ENCODE measurements around the gene EPS8.

The EPS8 gene

DNA sequence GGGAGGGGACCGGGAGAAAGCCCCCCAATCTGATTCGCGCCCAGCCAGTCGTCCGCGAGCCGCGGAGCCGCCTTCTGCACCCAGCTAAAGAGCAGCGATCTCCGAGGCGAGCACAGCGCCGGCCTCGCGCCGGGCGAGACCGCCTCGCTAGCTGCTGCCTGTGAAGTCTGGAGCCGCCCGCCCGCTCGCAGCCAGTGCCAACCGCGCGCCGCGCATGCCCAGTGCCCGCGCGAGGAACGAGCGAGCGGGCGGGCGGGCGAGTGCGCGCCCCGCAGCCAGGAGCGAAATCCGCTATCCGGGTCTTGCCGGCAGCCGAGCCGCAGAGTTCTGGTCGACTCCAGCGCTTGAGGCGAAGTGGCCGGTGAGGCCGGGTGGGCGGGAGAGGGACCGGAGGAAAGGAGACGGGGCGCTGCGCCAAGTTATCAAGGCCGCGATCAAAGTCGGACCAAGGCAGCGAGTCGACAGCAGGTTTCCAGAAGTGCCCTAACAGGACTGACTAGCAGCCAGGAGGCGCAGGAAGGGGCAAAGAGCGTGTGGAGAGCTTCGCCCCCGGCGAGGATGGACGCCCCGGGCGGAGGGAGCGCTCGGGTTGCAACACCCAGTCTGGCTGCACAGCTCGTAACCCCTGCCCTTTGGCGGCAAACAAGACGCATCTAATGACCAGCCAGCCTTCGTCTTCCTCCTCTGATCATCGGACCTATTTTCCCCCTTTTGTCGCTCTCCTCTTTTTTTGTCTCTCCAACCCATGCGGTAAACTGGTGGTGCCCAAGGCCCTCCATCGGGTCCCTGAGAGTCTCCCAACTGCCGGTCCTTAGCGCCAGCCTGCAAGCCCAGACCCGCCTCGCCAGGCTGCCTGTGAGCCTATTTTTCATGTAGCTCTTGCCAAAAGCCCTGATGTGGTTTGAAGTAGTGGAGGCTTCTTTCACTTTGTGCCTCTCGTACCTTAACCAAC lies at the start of gene EPS8:
Gene EPS8 (minus strand): TSS at position 169 of the 952 bp plus-strand sequence. CDS start 106,437 bp downstream, outside the sequence.
- peak; percentile 64 for DNase-seq

- no peak for DNase-seq
Observed at GRCh38 chr12:15837141-15837790, 48.1 kb upstream of the EPS8 start.

- no peak for DNase-seq
Observed at GRCh38 chr12:15834575-15834974, 45.4 kb upstream of the EPS8 start.

- DNase-seq: no peak
Observed at GRCh38 chr12:15831315-15831978, 42.3 kb upstream of the EPS8 start.

- no peak for DNase-seq
Observed at GRCh38 chr12:15830538-15830937, 41.4 kb upstream of the EPS8 start.

DNA sequence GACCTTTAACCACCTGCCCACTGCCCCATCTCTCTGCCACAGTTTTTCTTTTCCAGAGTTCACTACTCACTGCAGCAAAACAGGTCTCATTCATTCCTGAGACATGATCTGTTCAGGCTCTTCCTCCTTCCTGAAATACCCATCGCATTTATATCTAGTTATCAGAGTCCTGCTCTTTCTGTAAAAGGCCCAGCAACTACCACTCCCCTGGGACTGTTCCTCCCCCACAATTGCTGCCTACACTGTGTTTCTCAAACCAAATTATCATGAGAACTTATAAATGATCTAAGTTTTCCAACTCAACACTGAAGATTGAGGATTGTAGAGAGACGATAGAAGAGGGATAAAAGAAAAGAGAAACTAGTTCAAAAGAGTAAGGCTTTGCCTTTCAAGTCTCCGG lies 40.8 kb upstream of the EPS8 start:
- DNase-seq: no peak

DNA sequence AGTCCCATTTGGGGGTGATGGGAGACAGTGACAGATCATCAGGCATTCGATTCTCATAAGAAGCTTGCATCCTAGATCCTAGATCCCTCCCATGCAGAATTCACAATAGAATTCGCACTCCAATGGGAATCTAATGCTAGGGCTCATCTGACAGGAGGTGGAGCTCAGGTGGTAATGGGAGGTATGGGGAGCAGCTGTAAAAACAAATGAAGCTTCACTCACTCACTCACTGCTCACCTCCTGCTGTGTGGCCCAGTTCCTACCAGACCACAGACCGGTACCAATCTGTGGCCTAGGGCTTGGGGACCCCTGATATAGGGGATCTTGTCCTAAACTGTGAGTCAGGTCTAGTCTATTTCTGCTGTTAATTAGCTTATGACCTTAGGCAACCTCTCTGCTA lies 40.1 kb upstream of the EPS8 start:
- no peak for DNase-seq

- DNase-seq: no peak
Observed at GRCh38 chr12:15827136-15827535, 37.9 kb upstream of the EPS8 start.

- DNase-seq: no peak
Observed at GRCh38 chr12:15824516-15824915, 35.3 kb upstream of the EPS8 start.

DNA sequence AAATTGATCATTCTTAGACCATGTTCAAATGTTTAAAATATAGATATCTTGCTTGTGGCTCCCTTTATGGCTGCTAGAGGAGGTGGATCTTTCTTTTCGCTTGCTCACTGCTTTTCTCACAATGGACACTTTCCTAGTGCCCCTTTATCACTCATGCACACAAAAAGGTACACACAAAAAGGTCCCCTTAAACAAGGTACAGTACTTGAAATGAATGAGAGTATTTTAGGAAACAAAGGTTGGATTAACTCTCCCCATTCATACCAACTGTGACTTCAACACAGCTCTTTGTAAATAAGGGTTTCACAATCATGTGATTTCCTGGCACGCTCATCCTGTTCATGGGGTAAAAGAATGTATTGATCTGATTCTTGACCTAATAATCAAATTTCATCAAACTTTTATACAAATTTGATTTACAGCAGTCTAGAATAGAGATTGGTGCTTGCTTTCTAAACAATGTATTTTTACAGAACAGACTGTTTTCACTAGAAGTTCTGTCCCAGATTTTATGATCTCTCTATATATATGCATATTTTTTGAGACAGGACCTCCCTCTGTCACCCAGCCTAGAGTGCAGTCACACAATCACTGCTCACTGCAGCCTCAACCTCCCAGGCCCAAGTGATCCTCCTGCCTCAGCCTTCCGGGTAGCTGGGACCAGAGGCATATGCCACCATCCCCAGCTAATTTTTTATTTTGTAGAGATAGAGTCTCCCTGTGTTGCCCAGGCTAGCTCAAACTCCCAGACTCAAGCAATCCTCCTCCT lies 34.4 kb upstream of the EPS8 start:
- no peak for DNase-seq

DNA sequence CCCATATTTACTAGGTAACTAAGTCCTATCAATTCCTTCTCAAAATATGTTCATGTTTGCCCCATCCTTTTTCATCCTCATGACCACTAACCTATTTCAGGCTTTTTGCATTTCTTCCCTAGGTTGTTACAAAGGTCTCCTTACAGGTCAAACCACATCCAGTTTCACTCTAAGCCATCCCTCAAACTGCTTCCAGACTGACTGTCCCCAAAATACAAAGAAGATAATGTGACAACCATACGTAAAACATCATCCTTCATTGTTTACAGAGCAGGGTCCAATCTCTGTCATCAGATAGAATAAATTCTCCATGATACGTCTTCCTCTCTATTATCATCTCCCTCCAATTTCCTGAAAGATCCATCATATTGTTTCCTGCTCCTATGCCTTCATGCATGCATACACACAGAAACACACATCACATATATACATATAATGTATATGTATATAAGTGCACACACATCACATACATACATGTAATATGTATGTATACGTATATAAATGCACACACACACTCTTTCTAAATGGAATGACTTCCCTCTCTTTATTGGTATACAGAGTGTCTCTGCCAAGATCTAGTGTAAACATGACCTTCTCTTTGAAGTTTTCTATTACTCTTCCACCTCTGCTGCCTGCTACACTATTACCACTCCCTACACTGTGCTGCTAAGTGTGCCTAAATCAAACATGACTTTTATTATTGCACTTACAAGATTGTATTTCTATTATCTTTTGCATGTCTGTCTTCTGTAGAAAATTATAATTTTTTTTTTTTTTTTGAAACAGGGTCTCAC lies 30.7 kb upstream of the EPS8 start:
- DNase-seq: no peak

DNA sequence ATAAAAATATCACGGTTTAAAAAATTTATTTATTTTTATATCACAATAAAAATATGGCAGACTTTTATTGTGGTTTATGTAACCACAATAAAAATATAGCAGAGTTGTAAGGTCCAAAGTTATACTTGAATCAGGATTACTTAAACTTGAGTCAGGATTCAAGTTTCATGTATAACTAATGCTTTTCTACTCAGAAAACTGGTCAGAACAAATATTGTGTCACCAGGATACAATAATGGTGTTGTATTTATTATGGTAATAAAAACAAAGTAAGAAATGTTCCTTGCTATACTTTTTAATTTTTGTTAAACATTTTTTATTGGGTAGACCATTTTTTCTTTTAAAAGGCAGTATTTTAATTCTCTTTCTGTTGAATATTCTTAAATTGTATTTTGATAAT lies 29.2 kb upstream of the EPS8 start:
- DNase-seq: no peak

- no peak for DNase-seq
Observed at GRCh38 chr12:15815730-15816129, 26.5 kb upstream of the EPS8 start.

- no peak for DNase-seq
Observed at GRCh38 chr12:15811214-15812127, 22.3 kb upstream of the EPS8 start.

DNA sequence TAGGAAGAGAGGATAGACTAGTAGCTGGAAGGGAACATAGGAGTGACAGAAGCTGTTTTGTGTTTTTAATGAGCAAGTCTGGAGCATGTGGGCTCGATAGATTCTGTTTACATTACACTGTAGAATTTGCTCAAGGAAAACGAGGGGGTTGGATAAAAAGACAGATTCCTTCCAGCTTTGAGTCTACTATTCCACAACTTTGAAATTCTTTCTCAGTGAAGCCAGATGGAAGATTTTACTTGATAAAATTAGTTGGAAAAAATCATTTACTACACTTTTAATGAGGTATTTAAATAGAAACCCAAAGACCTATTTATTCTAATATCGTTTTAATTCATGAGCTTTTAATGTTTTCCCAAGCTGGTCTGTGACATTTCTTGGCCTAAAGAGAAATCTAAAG lies 19.5 kb upstream of the EPS8 start:
- DNase-seq: no peak

GRCh38 chr12:15808250-15808649 lies 19.1 kb upstream of the EPS8 start:
- DNase-seq: no peak

DNA sequence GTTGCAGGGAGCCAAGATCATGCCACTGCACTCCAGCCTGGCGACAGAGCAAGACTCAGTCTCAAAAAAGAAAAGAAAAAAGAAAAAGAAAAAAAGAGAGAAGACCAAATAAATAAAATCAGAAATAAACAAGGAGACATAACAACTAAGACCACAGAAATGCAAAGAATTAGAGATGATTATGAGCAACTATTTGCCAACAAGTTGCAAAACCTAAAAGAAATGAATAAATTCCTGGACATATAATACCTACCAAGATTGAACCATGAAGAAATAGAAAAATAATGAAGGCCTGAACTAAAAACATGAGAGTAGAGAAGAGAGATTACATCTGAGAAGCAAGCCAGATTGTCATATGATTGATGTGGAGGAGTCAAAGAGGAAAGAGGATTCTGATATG lies 17.6 kb upstream of the EPS8 start:
- DNase-seq: no peak

DNA sequence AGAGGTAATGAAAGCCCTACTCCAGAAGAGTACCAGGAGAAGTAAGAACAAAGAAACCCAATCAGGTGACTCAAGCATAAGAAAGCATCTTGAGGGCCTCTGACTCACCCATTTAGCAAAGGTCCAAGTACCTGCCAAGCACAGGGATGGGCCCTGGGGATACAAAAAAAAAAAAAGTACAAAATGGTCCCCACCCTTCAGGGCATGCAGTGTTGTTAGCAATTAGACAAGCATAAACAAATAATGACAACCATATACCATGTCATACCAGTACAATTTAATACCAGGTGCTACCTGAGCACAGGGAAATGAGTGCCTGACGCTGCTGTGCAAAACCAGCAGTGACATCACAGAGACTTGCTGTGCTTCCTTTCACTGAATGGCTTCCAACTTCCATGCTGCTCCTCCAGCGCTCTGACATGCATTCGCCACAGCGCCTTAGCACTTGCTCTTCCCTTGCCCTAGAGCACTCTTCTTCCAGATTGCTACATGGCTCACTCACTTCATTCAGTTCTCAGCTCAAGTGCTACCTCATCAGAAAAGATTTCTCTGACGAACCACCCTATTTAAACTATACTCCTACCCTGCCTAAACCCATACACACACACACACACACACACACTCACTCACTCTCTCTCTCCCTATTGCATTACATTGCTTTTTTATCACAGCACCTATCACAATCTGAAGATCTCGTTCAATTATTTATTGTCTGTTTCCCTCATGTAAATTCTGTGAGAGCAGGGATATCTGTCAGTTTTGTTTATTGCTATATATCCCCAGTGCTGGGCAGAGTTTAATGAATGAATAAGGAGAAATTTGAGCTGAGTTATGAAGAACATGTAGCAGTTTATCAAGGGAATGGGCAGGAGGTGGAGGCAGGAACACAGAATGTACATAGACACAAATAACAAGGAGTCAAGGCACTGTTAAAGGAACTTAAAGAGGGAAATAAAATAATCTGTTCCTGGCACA lies 12.9 kb upstream of the EPS8 start:
- DNase-seq: no peak

DNA sequence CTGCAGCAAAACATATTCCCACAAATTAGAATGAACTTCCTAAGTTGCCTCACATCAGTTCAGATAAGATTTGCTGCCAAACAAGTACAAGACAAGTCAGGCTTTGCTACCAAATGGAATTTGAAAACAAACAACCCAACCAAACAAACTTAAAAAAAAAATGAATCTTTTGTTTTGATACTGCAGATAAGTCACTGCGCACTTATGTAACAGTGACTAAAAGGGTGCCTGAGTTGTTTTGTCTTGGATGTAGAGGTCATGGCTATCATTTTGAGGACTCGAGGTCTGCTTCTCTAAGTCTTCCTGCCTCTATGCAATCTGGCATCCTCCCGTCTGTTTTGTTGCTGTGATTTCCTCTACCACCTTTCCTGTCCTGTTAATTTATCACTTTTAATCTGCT lies 11.1 kb upstream of the EPS8 start:
- no peak for DNase-seq

GRCh38 chr12:15797818-15798217 lies 8.6 kb upstream of the EPS8 start:
- DNase-seq: no peak

Data from 8988T (cell line).